Measurements from ENCODE around the gene ANKK1. TPM values are rescaled to one million over a fixed set of nuclear protein-coding genes. Genes with fewer than 3 reads are reported as not detected.

ANKK1 gene
- total and polyA plus RNA-seq, 4 donors: 0.01 to 0.08 TPM; not detected in 2

GRCh38 chr11:113349528-113349927 lies 38.1 kb upstream of the ANKK1 start (continued):
- no peak for TF ChIP-seq ZBTB33 (IDR thresholded peaks at IDR 0.05)

GRCh38 chr11:113350336-113351067 lies 37.1 kb upstream of the ANKK1 start:
- Histone ChIP-seq H3K9ac (ENCODE audit: low read depth in 1 of 2, low read length in 2 of 2) (no peak overlapping the region), H3K9me3 (ENCODE audit: control insufficient read depth in 4 of 4, low read length in 3 of 4) (no peaks in the 10 kb centered on the region), H3K36me3 (ENCODE audit: control insufficient read depth in 4 of 4, insufficient read depth in 3 of 4, low read depth in 1 of 4, low read length in 3 of 4) (peaks cover 0 to 21% (median 10%) of the 10 kb centered on the region in 4 donors), H3K27ac (ENCODE audit: low read depth in 1 of 2, low read length in 2 of 2) (no peak overlapping the region), H3K4me3 (ENCODE audit: low read depth in 1 of 3, low read length in 3 of 3) (no peak overlapping the region), H3K27me3 (ENCODE audit: control insufficient read depth in 4 of 4, insufficient read depth in 4 of 4, low read length in 3 of 4) (no peaks in the 10 kb centered on the region), H3K4me1 (ENCODE audit: control insufficient read depth in 4 of 4, insufficient read depth in 4 of 4, low read length in 3 of 4) (no peaks in the 10 kb centered on the region)
- DNase-seq (ENCODE audit: low spot score): no peak
- WGBS: 93% methylated on average over 11 of the region's 11 CpGs
- TF ChIP-seq YY1 (IDR thresholded peaks at IDR 0.05) (no peak), SP1 (IDR thresholded peaks at IDR 0.05) (no peak), REST (IDR thresholded peaks at IDR 0.05) (no peak), FOXA1 (IDR thresholded peaks at IDR 0.05) (no peak), RXRA (IDR thresholded peaks at IDR 0.05) (no peak), NR2F2 (IDR thresholded peaks at IDR 0.05) (no peak), GABPA (IDR thresholded peaks at IDR 0.05 in 1 of 2, conservative IDR thresholded peaks at IDR 0.05 in 1 of 2) (no peak), ATF3 (IDR thresholded peaks at IDR 0.05) (no peak), HNF4G (IDR thresholded peaks at IDR 0.05) (no peak), TAF1 (conservative IDR thresholded peaks at IDR 0.05) (no peak), HNF4A (conservative IDR thresholded peaks at IDR 0.05) (no peak), ZBTB33 (IDR thresholded peaks at IDR 0.05) (no peak), CTCF (IDR thresholded peaks at IDR 0.05; ENCODE audit: low read depth, low read length, missing input control) (no peak), JUND (IDR thresholded peaks at IDR 0.05) (no peak), MAX (IDR thresholded peaks at IDR 0.05) (no peak)

All from liver (tissue), 9 donors.